ELR (cell line): ENCODE results near the gene PPFIA4.

Experiments used
- DNase-seq: peaks from one replicate; pipeline ENCODE4 v3.0.0-alpha.2; 2015; ENCODE audit warnings: low read depth

The PPFIA4 gene

DNA sequence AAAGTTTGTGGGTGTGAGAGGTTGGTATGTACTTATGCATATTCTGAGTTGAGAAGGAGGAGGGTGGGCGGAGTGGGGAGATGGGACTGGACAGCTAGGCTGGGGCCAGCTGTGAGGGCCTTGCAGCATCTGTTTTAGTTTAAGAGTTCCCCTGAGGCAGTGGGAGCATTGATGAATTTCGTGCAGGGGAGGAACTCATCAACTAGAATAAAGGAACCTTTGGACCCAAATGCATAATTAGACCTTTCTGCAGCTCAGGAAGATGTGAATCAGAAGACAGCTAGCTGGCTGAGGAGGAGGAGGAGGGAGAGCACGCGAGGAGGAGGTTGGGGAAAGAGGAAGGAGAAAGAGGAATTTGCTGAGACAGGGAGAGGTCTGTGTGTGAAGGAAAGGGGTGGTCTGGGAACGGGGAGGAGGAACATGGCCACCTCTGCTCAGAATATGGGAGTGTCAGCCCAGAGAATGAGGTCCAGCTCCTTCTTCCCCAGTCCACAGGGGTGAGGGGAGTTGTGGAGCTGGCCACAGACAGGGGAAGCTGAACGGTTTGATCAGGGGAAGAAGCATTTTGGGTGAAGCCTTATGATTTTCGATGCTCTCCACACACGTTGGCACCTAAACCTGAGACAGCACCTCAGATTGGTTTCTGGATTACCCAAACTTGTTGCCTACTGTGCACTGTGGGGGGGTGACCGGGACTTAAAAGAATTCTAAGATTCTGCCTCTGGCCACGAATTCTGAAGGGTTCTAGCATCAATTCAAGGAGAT, 31.8 kb downstream of the PPFIA4 start:
- DNase-seq = no peak

DNA sequence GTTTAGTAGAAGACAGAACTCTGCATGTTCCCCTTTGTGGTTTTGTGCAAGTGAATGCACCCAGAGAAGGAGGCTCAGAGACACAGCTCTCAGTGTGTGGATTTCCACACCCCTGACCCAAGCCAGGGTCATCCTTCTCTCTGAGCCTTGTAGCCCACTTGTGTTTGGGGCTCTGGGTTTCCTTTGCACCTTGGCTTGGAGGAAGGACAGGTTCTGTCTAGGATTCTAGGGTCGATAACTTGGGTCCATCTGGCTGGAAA, 32.3 kb downstream of the PPFIA4 start:
- no peak for DNase-seq

- DNase-seq = no peak
These were observed 33.2 kb downstream of the PPFIA4 start for GRCh38 chr1:203059485-203059884.

GRCh38 chr1:203060115-203060514, 33.8 kb downstream of the PPFIA4 start:
- no peak for DNase-seq

- no peak for DNase-seq
These were observed 37.0 kb downstream of the PPFIA4 start for GRCh38 chr1:203063287-203063686.

GRCh38 chr1:203065191-203065590, 38.9 kb downstream of the PPFIA4 start:
- DNase-seq = no peak

GRCh38 chr1:203065986-203066385, 39.7 kb downstream of the PPFIA4 start:
- no peak for DNase-seq

GRCh38 chr1:203066965-203067364, 40.7 kb downstream of the PPFIA4 start:
- no peak for DNase-seq

DNA sequence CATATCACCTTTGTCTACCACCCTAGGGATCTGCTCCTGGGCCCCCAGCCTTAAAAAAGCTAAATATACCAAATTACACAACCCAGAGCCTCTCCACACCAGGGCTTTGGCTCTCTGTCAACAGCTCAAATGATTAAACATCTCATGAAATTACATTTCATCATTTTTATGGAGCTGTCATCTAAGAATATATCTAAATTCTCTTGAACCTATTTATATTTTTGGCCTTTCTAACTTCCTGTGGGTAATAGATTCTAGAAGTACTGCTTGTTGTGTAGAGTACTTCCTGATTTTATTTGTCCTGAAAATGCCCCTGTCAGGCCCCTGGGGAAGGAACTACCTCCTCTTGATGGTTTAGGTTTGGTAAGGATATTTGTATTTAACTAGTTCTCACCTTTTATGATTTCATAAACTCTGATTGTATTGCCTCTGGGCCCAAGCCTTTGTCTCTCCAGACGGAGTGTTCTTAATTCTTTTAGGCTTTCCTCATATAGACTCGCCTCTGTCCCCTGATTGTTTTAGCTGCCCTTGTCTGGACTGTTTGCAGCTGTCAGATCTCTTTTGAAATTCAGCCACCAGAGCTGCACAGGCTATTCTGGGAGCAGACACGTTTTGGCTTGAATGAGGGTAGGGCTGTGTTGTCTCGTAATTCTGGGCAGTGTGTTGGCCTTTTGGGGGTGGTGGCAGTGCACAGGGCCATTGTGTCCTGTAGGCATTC, 42.9 kb downstream of the PPFIA4 start:
- DNase-seq = no peak

DNA sequence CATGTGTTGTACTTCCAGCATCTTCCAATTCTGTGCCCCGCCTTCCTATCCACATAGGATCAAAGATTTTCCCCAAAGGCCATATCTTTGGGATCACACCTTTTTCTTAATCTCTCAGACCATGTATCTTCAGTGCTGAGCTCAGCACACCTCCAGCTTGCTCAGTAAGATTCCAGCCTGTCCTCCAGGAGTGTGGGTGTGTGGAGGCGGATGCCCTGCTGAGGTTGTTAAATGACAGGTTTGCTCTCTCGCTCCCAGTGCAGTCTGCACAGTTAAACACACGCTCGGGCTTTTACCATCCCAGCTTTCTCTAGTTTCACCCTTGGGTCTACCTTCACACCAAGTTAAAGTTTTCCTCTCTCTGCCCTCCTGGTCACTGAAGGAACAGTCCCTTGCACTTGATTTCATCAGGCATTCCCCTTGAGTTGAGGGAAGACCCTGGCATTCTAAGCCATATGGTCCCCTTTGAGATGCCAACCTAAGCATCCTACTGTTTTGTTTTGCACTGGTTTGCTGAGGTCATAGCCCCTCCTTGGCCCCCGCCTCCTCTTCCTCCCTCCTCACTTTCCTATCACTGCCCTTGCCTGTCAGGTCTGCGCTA, 45.8 kb downstream of the PPFIA4 start:
- DNase-seq = no peak

- DNase-seq = no peak
These were observed 46.6 kb downstream of the PPFIA4 start for GRCh38 chr1:203072911-203073310.

GRCh38 chr1:203073469-203073868, 47.2 kb downstream of the PPFIA4 start:
- no peak for DNase-seq

GRCh38 chr1:203074610-203075009, 48.3 kb downstream of the PPFIA4 start:
- DNase-seq = no peak

DNA sequence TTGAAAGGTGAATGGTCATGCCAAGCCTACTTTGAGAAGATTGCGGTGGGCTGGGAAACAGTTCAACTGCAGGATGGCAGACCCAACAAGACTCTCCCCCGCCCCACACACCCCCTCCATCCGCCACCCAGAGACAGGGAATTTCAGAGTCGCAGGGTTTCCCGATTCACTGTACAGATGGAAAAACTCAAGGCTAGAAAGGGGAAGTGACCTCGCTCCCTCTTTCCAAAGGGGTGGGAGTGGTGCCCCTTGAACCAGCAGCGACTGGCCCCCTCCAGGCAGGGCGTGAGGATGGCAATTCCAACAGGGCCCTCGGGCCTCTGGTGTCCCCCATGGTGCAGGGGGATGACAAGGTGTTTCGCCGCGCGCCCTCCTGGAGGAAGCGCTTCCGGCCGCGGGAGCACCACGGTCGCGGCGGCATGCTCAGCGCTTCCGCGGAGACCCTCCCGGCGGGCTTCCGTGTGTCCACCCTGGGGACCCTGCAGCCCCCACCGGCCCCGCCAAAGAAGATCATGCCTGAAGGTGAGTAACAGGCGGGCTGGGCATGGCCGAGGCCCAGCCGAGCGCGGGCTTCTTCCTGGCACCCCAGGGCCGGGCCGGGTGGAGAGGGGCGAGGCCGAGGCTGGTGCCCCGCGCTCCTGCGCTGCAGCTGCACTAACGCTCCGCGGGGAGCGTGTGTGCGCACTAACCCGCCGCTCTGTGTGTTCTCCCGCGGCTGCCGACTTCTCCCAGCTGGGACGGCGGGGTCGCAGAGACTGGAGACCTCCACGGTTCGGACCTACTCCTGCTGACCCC, 49.1 kb downstream of the PPFIA4 start:
- no peak for DNase-seq

- no peak for DNase-seq
These were observed 49.8 kb downstream of the PPFIA4 start for GRCh38 chr1:203076031-203076511.

- no peak for DNase-seq
These were observed 51.1 kb downstream of the PPFIA4 start for GRCh38 chr1:203077367-203077766.

GRCh38 chr1:203077956-203078355, 51.7 kb downstream of the PPFIA4 start:
- no peak for DNase-seq

GRCh38 chr1:203078478-203078877, 52.2 kb downstream of the PPFIA4 start:
- no peak for DNase-seq

- DNase-seq = no peak
These were observed 54.2 kb downstream of the PPFIA4 start for GRCh38 chr1:203080456-203080855.

GRCh38 chr1:203081465-203082230, 55.4 kb downstream of the PPFIA4 start:
- no peak for DNase-seq

DNA sequence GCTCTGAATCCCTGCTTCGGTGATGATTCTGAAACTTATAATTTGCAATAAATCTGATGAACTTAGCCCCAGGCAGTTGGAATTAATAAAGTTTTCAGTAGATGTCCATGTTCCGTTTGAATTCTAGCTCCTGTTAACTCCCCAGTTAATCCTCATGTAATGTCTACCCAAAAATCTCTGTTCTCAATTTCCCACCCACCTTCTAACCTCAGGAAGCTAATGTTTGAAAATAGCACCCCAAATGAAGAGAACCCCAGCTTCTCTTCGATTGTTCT, 55.9 kb downstream of the PPFIA4 start:
- DNase-seq = no peak
